Parathyroid adenoma (tissue), 2 donors: Measurements from ENCODE around the gene SDK2.

ENCODE experiments used
- H2AFZ ChIP-seq: fragments of 300-600 bp; sonication (generic); one replicate; pipeline ENCODE4 v1.7.0; 2017; ENCODE audit warnings: antibody characterized with exemption, mild to moderate bottlenecking
- H3K27ac ChIP-seq: fragments of 300-600 bp; sonication (generic); one replicate; pipeline ENCODE4 v1.7.0; 2017
- H3K27me3 ChIP-seq: fragments of 300-600 bp; sonication (generic); one replicate; pipeline ENCODE4 v1.7.0; 2017; ENCODE audit warnings: low read length; ENCODE audit not compliant: control insufficient read depth, insufficient read depth
- H3K36me3 ChIP-seq: fragments of 300-600 bp; sonication (generic); one replicate; pipeline ENCODE4 v1.7.0; 2017; ENCODE audit warnings: low read length; ENCODE audit not compliant: control insufficient read depth, insufficient read depth
- H3K4me1 ChIP-seq: fragments of 300-600 bp; sonication (generic); one replicate; pipeline ENCODE4 v1.7.0; 2017; ENCODE audit warnings: control low read depth
- H3K4me2 ChIP-seq: fragments of 300-600 bp; sonication (generic); one replicate; pipeline ENCODE4 v1.7.0; 2017; ENCODE audit warnings: low read length
- H3K4me3 ChIP-seq: fragments of 300-600 bp; sonication (generic); one replicate; pipeline ENCODE4 v1.7.0; 2017; ENCODE audit warnings: low read depth, low read length
- H3K79me2 ChIP-seq: fragments of 300-600 bp; sonication (generic); one replicate; pipeline ENCODE4 v1.7.0; 2017; ENCODE audit warnings: control low read depth
- H3K9ac ChIP-seq: fragments of 300-600 bp; sonication (generic); one replicate; pipeline ENCODE4 v1.7.0; 2017; ENCODE audit warnings: mild to moderate bottlenecking
- H3K9me3 ChIP-seq: fragments of 300-600 bp; sonication (generic); one replicate; pipeline ENCODE4 v1.7.0; 2017; ENCODE audit warnings: low read length; ENCODE audit not compliant: control insufficient read depth
- TF ChIP-seq, protein P1 (sequence below): fragments of 300-600 bp; sonication (generic); IDR thresholded peaks from one replicate; pipeline ENCODE4 v1.7.0; 2017; ENCODE audit warnings: antibody characterized with exemption, mild to moderate bottlenecking
- donor health status: primary hyperparathyroidism.

The SDK2 gene

DNA sequence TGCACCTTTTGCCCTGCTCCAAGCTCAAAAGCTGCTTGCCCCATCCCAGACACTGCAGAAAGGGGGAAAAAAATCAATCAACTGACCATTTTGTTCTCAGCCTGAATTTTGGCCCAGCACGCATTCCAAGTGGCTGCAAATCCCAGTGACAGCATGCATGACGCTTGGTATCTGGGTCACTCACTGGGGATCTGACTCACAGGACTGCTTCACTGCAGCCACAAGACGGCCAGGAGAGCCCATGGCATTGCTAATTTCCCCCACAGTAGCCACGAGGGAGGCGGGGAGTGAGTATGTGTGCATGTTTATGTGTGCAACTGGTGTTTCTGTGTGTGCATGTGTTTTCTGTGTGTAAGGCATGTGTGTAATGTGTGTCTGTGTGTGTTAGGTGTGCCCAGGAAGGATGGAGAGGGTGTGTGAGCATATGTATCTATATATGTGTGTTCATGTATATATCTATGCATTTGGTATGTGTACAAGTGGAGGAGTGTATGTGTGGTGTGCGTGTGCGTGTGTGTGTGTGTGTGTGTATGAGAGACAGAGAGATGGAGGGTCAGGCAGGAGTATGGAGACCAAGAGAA is 33.8 kb downstream of the SDK2 start:
- H3K9me3 ChIP-seq = no peaks in the 10 kb centered on the region
- H3K27ac ChIP-seq = no peak overlapping the region
- no peaks in the 10 kb centered on the region for H3K79me2 ChIP-seq
- H3K36me3 ChIP-seq = no peaks in the 10 kb centered on the region
- TF ChIP-seq, protein P1, sequence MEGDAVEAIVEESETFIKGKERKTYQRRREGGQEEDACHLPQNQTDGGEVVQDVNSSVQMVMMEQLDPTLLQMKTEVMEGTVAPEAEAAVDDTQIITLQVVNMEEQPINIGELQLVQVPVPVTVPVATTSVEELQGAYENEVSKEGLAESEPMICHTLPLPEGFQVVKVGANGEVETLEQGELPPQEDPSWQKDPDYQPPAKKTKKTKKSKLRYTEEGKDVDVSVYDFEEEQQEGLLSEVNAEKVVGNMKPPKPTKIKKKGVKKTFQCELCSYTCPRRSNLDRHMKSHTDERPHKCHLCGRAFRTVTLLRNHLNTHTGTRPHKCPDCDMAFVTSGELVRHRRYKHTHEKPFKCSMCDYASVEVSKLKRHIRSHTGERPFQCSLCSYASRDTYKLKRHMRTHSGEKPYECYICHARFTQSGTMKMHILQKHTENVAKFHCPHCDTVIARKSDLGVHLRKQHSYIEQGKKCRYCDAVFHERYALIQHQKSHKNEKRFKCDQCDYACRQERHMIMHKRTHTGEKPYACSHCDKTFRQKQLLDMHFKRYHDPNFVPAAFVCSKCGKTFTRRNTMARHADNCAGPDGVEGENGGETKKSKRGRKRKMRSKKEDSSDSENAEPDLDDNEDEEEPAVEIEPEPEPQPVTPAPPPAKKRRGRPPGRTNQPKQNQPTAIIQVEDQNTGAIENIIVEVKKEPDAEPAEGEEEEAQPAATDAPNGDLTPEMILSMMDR = no peak
- no peak overlapping the region for H3K4me2 ChIP-seq
- no peaks in the 10 kb centered on the region for H3K27me3 ChIP-seq
- no peak overlapping the region for H2AFZ ChIP-seq
- no peak overlapping the region for H3K4me3 ChIP-seq
- H3K4me1 ChIP-seq = no peaks in the 10 kb centered on the region
- no peak overlapping the region for H3K9ac ChIP-seq

DNA sequence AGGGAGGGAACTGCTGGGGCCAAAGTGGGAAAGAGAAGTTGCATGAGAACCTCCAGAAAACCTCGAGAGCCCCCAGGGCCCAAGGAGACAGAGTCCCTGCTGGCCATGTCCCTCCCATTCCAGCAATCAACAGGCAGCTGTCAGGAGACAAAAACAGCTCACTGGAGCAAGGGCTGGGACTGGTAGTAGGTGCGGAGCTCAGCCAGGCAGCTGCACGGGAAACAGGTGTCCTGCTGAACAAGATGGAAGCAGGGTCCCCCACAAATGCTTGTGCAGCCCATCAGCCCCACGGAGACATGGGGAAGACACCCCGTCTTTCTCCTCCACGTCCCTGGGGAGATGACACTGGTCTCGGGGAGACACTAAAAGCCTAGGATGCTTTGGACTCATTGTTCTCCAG is 34.5 kb downstream of the SDK2 start:
- TF ChIP-seq, protein P1 = no peak
- no peaks in the 10 kb centered on the region for H3K36me3 ChIP-seq
- no peak overlapping the region for H3K4me2 ChIP-seq
- no peak overlapping the region for H2AFZ ChIP-seq
- no peak overlapping the region for H3K27ac ChIP-seq
- no peaks in the 10 kb centered on the region for H3K4me1 ChIP-seq
- H3K9ac ChIP-seq = no peak overlapping the region
- H3K27me3 ChIP-seq = no peaks in the 10 kb centered on the region
- H3K79me2 ChIP-seq = no peaks in the 10 kb centered on the region
- no peaks in the 10 kb centered on the region for H3K9me3 ChIP-seq
- H3K4me3 ChIP-seq = no peak overlapping the region

DNA sequence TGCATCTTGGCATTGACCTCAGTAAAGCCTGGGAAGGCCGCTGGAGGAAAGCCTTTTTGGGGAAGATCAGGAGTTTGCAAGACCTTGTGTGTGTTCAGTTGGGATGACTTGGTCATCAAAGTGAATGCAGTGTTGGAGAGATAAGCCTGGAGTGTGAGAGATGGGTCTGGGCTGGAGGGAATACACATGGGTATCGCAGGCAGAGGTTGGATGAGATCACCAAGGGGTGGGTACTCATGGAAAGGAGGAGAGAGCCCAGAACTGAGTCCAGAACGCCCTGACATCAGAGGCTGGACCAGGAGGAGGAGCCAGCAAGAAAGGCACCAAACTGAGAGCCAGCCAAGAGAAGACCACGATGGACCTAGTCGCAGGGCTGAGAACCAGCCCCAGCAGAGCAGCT is 35.2 kb downstream of the SDK2 start:
- TF ChIP-seq, protein P1 = no peak
- Histone ChIP-seq H3K27ac (no peak overlapping the region), H3K4me2 (no peak overlapping the region), H3K9ac (no peak overlapping the region), H2AFZ (no peak overlapping the region), H3K36me3 (no peaks in the 10 kb centered on the region), H3K79me2 (no peaks in the 10 kb centered on the region), H3K4me1 (no peaks in the 10 kb centered on the region), H3K9me3 (no peaks in the 10 kb centered on the region), H3K4me3 (no peak overlapping the region), H3K27me3 (no peaks in the 10 kb centered on the region)

DNA sequence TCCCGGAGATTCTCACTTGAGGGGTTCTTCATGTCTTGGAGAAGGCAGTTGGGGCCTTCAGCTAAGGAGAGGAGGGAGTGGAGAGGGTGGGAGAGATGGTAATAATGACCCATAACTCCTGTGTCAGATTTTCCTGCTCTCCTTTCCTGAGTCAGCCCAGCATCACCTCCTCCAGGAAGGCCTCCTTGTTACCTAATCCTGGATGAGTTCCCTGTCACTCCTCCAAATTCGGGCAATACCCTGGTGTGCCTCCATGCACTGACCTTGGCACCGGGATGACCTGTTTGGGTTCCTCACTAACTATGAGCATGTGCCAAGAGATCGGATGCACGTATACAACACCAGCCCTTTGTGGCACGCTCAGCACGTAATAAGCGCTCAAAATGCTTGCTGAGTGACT is 38.8 kb downstream of the SDK2 start:
- H3K27ac ChIP-seq = no peak overlapping the region
- TF ChIP-seq, protein P1 = no peak
- no peak overlapping the region for H2AFZ ChIP-seq
- H3K4me1 ChIP-seq = no peaks in the 10 kb centered on the region
- no peaks in the 10 kb centered on the region for H3K9me3 ChIP-seq
- H3K4me3 ChIP-seq = no peak overlapping the region
- H3K4me2 ChIP-seq = no peak overlapping the region
- H3K79me2 ChIP-seq = no peaks in the 10 kb centered on the region
- H3K27me3 ChIP-seq = no peaks in the 10 kb centered on the region
- H3K9ac ChIP-seq = no peak overlapping the region
- no peaks in the 10 kb centered on the region for H3K36me3 ChIP-seq

DNA sequence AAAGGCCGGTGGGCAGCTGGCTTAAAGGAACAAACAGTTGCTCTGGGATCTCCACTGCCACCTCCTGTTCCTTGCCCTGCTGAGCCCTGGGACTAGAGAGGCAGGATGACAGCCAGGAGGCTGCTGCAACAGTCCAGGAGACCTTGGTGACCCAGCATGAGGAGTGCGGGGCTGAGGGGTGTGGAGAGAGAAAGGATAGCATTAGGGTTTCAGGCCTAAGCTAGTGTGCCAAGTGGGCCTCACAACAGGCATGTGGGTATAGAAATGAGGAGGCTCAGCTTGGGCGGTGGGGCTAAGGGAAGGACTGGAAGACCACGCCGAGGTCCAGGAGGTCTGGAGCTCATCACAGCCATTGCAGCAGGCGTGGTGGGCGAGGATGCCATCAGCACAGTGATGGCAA is 39.8 kb downstream of the SDK2 start:
- Histone ChIP-seq H3K79me2 (no peaks in the 10 kb centered on the region), H3K27ac (no peak overlapping the region), H3K4me2 (no peak overlapping the region), H3K4me3 (no peak overlapping the region), H3K9ac (no peak overlapping the region), H3K9me3 (no peaks in the 10 kb centered on the region), H3K4me1 (no peaks in the 10 kb centered on the region), H3K36me3 (no peaks in the 10 kb centered on the region), H3K27me3 (no peaks in the 10 kb centered on the region), H2AFZ (no peak overlapping the region)
- TF ChIP-seq, protein P1 = no peak
